Inflammatory macrophage (primary cell): ENCODE measurements around the gene POU2F3.
A peak's percentile ranks its signal among the peaks of the same experiment; 100 is the strongest.
"Not testable (repeated sequence)": the region's sequence is repeated elsewhere in the genome, so short reads cannot be mapped to it uniquely, and the experiment has no call there.

Source experiments
- DNase-seq, 2 donors: peaks; one replicate each; pipeline ENCODE4 v3.0.0-alpha.2; 2020 to 2022

Gene POU2F3

DNA sequence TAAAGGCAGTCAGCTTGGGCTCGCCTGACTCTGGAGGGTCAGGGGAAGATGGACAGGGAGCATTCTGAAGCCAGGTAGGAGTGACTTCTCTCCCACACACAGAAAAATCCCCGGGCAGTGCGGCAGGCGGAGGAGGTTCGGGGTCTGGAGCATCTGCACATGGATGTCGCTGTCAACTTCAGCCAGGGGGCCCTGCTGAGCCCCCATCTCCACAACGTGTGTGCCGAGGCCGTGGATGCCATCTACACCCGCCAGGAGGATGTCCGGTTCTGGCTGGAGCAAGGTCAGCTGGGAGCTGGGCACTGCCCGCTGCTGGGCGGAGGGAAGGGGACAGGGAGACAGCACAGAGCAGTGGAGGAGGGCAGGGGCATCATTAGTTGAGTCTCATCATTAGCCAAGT is 13.2 kb upstream of the POU2F3 start:
- DNase-seq, result no peak

DNA sequence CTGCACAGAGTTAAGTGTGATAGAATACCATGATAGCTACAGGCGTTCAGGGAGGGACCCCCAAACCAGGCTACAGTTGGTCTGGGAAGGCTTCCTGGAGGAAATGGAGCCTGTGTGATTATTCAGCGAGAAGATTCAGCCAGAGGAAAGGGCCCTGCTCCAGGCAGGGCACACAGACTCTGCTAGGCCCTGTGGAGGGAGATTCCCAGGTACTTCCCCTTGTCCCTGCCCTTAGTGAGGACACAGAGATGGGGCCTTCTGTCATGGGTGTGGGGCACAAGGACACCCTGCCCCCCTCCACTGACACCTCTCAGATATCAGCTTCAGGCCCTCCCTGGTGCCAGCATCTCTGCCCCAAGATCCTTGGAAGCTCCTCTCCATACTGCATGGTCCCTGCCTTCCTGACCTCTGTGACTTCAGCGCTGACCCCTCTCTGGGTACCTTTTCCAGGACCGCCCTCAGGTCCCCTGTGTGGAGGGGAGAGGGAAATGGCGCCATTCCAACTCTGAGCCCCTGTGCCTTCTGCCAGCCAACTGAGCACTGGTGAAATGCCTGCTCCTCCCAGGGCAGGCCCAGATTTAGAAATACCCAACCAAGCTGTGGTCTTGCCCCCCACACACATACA is 12.6 kb upstream of the POU2F3 start:
- DNase-seq, result no peak

DNA sequence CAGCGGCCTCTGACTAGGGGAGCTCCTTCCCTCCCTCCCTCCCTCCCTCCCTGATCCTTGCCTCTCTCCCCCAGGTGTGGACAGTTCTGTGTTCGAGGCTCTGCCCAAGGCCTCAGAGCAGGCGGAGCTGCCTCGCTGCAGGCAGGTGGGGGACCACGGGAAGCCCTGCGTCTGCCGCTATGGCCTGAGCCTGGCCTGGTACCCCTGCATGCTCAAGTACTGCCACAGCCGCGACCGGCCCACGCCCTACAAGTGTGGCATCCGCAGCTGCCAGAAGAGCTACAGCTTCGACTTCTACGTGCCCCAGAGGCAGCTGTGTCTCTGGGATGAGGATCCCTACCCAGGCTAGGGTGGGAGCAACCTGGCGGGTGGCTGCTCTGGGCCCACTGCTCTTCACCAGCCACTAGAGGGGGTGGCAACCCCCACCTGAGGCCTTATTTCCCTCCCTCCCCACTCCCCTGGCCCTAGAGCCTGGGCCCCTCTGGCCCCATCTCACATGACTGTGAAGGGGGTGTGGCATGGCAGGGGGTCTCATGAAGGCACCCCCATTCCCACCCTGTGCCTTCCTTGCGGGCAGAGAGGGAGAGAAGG is 11.1 kb upstream of the POU2F3 start:
- DNase-seq, result no peak

DNA sequence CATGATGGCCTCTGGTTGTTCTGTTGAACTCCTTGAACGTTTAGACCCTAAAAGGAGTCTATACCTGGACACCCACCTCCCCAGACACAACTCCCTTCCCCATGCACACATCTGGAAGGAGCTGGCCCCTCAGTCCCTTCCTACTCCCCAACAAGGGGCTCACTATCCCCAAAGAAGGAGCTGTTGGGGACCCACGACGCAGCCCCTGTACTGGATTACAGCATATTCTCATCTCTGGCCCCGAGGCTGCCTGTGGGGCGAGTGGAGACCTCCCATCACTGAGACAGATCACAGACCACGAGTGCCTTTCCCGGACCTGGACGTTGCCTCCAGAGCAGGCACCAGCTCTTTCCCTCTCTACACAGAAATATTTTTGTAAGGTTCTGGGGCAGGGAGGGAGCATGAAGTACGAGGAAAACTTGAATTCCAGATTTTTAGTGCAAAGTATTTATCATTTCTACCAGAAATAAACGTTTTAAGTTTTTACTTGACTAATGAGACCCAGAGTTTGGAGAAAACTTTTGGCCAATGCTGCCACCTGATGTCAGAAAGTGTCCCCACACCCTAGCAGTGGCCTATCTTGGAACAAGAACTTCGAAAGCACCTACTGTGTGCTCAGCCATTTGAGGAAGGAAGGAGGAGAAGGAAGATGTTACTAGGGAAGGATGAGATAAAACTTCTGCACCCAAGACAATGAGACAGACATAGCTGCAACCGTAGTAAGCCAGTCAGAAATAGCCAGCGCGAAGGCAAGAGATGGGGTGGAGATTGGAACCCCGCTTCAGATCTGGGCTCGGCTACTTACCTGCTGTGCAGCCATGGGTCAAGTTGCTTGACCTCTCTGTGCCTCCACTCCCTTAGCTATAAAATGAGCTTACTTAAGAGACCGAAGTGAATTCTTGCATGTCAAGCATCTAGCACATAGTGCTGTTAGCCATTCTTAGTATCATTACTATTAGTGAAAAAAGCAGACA is 10.2 kb upstream of the POU2F3 start:
- peak; percentile 59 to 66 for DNase-seq

DNA sequence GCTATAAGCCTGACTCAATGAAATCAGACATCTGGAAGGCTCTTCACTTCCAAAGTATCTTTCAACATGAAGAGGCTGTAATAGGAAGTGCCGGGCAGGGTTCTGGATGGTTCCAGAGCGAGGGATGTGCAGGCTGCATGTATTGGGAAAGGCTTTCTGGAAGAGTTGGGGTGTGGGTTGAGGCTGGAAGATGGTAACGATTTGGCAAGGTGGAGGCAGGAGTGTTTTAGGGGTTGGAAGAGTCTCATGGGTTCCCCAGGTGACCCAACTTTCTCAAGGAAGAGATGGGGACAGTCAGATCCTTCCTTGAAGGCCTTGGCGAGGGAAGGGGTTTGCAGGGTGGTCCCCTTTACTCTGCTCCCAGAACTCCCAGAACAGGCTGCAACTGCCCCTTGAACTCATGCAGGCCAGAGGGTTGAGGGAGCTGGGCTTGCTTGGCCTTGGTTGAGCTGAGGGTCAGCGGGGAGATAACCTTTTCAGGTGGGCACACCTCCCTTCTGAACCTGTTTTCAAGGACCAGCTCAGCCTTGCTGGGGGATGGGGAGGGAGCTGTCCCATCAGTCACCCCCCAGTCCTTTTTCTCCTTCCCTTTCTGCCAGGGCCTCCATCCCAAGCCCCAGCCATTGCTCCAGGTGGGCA is 9.4 kb upstream of the POU2F3 start:
- no peak for DNase-seq

DNA sequence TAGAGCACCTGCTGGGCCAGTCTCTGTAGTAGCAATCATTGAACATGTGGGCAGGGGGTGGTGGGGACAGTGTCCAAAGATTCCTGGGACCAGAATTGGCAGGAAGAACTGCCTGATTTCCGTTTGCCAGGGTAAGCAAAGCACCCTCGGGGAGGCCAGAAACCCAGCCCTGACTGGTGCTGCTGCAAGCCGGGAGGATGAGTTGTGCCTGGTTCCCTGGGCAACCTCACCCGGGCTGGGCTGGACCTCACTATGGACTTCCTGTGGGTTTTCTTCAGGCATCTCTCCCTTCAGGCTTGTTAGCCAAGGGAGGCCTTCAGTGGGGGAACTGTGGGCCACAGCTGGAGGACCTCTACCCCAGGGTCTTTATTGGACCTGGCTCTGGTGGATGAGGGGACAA is 8.0 kb upstream of the POU2F3 start:
- DNase-seq, result no peak

DNA sequence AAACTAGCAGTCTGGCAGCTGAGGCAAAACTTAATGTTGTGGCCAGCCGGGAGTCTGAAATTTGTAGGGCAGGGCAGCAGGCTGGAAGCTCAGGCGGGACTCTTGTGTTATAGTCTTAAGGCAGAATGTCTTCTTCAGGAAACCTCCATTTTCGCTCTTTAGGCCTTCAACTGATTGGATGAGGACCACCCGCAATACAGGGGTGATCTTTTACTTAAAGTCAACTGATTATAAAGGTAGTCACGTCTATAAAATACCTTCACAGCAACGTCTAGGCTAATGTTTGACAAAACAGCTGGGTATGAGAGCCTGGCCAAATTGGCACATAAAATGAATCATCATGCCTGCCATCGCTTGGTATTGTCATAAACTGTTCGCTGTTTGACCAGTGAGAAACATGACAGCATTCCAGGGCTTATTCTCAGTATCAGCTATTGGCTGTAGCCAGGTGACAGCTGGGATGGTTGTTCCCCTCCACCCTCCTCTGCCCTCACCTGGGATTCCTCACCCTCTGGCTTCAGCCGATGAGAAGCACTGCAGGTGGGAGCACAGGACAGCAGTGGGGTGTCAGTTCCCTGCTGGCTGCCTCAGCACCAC is 6.6 kb upstream of the POU2F3 start:
- no peak for DNase-seq

DNA sequence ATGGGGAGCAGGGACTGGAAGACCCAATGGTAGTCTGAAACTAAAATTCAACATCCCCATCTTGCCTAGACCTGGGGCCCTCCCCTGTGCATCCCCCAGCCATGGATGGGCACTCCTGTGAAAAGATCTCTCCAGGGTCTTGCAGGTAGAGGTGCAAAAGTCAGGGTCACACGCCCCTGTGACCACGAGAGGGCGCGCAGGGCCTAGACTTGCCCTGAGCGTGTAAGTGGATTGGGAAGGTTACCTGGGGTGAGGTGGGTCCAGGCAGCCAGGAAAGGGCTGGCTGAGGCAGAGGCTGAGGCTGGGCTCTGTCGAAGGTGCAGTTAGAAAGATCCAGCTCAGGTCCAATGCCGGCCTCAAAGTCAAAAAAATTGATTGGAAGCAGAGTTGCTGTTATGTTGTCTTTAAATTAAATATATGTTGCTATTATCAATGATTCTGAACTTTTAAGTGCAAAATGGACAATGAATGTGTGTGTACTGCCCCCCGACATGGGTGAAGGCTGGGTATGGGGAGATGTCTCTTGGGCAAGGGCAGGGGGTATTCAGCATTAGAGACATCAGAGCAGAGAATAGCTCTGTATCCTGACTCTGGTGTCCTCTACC is 4.8 kb upstream of the POU2F3 start:
- peak; percentile 29 to 45 for DNase-seq

DNA sequence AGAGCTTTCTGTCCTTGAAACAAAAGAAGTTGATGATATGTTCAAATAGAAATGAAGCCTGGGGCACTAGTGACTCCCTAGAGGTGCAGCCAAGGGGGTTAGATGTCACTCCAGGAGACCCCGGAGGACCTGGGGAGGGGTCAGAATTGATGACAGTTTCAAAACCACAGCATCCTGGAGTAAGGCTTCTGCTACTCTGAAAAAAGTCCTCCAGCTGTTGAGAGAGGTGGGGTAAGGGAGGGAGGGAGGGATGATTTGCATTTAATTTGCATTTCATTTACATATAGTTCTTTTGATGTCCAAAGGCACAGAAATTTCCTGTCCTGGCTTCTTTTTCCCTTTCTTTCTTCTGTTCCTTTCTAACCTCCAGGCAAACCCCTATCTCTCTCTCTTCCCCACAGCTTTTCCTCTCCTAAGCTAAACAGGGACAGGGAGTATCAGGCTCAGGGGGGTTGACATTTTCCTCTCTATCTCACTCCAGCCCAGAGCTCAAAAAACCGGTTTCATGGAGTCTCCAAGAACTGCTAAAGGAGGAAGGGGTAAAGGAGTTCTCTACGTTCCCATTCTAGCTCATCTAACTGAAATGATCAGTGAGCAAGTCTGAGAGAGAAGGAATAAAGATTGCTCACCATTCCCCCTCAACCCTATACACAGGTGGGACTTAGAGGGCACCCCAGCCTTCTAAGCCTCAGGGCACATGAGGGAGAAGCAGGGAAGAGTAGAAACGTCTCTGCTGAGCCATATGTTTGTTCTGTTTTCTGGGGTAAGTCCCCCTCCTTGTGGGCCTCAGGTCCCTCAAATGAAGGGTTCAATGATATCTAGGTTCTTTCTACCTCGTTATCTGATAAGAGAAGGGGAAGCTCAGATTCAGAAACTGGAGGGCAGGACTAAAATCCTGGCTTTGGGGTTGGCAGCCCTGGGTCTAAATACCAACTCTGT is 3.5 kb upstream of the POU2F3 start:
- DNase-seq, result no peak

DNA sequence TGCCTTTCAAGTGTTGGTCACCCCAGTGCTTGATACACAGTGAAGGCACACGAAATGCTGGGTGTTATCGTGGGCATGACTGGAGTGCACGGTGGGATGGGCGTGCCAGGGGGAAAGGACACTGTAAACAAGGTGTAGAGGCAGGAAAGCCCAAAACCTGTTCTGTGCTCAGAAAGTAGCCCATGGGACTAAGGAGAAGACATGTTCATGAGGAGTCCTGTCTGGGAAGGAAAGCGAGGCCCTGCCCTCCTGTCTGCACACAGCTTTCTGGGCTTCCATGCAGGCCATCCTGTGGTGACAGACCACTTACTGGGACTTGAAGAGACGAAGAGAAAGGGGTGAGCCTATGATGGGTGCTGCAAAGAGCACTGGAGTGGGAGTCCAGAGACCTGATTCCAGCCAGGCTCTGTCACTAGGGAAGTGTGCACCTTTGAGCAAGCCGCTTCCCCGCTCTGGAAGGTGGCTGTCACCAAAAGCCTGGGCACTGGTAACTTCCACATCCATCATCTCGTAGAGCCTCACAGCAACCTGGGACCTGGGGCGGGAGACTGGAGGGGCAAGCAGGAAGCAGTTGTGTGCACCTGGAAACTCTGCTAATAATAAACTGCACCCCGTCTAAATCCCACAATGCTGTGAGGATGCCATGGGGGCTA is 846 bp upstream of the POU2F3 start:
- no peak for DNase-seq

DNA sequence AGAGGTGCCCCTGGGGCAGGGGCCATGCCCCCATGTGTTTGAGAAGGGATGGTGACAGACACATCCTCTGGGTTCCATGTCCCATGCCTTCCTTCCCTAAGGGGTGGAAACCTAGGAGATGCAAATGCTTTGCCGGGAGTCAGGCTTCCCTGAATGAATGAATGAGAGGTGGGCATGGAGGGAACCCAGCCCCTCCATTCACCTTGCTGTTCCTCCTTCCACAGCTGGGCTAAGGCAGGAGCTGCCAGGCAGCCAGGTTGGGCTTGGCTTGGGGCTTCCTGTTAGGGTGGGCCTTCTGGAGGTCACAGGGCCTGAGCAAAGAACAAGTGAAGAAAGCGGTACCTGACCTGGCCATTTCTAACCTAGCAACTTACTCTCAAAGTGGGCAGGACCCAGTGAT is 926 bp downstream of the POU2F3 start:
- DNase-seq, result no peak

DNA sequence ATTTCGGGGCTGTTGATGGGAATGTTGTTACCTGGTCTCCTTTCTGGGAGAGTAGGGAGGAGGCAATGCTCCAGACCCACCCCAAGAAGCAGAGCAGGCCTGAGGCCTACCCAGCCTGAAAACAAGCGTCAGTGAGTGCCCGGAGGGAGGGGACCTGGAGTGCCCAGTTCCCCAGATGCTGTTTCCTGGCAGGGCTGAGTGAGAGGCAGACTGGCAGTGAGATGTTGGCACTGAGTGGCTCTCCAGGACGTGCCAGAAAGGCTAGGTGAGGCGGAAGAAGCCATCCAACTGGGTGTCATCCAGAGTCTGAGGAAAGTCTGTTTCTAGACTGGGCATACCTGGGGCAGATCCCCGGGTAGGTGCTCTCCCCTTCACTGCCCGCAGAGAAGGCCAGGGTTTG is 1.3 kb downstream of the POU2F3 start:
- no peak for DNase-seq

DNA sequence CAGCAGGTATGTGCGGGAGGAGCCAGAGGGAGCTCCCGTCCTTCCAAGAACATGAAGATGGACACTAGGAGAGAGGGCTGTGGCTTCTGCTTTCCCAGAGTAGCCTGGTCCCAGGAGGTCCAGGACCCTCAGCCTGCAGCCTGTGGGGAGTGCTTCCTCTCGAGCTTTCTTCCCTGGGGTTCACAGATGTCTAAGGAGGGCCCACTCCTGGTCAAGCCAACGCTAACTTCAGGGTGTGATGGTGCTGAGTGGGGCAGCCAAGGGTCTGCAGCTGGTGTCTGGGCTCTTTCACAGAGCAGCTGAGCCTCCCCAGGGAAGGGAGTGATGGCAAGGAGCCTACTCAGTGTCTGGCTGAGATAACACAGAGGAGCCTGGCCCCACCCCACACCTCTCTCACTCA is 3.3 kb downstream of the POU2F3 start:
- no peak for DNase-seq

DNA sequence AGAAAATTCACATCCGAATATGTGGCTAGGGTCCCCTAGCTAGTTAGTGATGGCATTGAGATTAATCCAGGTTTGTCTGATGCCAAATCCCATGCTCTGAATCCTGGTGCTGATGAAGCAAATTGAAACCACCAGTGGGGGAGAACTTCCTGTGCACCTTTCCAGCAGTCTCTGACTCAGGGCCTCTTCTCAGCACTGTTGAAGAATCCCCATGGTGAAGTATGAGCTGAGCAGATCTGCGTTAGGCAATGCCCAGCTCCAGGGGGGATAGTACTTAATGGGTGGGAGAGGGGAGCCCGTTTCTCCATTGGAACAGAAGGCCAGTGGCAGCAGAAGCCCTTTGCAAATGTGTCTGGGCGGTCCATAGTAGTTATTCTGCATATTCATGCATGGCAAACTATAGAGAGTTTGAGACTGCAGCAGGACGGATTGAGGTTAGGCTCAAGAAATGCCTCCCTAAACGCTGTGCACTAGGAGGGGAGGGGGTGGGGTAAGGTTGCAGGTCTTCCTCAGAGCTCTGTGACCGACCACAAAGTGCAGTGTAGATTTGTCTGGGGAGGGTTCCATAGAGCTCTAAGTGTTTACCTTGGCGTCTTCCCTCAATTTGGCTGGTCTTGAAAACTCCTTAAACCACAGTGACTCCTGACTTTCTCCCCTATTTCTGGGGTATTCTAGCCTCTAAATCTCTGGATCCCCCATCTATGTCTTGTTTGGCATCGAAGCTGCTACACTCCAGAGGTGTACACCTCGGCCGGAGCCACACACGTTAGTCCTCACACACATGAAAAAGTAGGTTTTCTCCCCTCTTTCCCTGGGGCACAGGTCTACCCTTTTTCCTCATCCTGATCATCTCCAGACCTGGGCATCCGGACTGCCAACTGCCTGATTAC is 4.8 kb downstream of the POU2F3 start:
- DNase-seq, result no peak

DNA sequence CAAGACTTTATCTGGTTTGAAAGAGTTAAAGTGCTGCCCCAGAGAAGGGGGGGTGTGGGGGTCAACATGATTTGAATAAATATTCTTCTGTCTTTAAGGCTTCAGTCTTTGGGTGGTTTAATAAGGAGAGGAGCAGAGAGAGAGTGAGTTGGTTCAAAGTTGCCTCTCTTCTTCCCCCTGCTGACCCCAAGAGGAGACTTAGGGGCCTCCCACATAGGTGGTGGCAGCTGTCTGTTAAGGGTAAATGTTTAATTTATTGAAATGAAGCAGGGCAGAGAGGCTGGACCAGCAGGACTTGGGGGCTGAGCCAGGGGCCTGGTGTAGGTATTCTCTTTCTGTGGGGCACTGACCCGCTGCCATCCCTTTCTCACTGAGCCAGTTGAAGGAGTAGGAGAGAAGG is 5.5 kb downstream of the POU2F3 start:
- no peak for DNase-seq

DNA sequence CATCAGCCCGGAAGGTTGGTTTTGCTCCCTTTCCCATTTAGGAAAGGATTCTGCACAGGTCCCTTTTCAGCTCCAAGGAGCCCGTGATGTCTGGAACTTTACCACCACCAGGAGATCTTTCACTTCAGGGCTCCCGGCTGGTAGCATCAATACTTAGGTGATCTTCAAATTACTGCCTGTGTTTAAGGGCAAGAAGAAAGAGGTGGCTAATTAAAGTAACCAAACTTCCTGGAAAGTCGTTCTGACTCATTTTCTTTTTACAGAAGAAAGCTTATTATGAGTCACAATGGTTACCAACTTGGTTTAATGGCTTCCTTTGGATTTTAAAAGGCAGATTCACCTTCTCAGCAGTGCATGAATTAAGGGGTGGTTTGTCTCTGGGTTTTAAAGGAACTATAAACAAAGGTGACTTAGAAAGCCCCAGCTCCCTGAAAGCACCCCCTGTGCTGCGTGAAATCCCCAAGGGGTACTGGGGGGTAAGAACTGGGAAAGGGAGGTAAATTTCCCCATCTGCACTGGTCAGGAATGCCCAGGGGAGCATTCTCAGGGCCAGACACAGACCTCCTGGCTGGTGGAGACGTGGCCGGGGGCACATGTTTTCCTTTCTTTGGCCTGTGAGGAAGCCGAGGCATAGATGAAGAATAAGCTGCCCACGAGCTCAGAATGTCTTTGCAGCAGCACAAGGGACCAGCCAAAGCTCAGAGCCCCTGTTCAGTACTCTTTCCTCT is 8.8 kb downstream of the POU2F3 start:
- DNase-seq, result peak in 1 of 2 donors; percentile 9

DNA sequence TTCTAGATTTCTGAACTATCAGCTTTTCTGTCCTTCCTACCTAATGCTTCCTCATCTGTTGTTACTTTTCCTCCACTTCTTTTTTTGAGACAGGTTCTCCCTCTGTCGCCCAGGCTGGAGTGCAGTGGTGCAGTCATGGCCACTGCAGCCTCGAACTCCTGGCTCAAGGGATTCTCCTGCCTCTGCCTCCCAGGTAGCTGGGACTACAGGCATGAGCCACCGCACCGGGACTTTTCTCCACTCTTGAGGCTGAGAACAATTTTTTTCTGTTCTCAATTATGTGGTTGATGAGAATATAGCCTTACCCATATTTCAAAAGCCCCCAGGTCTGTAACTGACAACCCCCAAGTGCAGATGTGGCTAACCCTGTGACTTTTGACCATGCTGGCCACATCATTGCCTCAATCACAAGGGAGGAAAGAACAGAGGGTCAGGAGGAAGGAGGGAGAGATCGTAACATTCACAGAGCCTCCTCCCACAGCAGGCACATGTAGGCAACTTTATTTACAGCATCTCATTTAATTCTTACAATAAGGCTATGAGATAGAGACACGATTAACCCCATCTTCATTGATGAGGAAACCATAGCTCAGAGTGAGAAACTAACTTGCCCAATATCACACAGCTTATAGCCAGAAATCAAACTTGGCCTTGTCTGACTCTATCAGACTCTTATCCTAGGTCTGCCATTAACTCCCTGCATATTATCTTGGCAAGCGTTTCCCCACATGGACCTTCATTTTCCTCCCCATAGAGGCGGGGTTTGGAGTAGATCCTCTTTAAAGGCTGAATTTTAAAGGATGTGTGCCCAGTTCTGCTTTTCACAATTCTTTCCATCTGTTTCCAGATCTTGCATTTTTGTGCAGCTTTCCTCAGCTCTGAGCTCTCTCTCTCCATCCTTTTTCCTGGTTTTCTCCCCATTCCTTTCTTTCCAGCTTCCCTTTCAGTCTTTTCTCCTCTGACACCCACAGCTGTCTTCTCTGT is 9.6 kb downstream of the POU2F3 start:
- DNase-seq, result no peak

DNA sequence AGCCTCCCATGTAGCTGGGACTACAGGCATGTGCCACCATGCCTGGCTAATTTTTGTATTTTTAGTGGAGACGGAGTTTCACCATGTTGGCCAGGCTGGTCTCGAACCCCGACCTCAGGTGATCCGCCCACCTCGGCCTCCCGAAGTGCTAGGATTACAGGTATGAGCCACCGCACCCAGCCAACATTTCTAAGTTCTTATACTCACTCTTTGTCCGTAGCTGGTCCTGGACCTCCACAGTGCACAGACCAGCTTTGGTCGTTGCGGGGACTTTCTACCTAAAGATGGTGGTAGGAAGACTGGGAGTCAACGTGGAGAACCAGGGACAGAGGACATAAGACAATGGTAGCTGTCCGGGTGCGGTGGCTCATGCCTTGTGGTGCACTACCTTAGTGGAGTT is 13.4 kb downstream of the POU2F3 start:
- not testable (repeated sequence) for DNase-seq
